ENCODE measurements around the gene ZC3HAV1. TPM values are rescaled to one million over a fixed set of nuclear protein-coding genes. Genes with fewer than 3 reads are reported as not detected.

The ZC3HAV1 gene
- total and polyA plus RNA-seq, 2 of the 13 experiments (the other 11 are each of a cell fraction or from before 2014, with no cell fraction given) = 12.7 to 23.7 TPM

DNA sequence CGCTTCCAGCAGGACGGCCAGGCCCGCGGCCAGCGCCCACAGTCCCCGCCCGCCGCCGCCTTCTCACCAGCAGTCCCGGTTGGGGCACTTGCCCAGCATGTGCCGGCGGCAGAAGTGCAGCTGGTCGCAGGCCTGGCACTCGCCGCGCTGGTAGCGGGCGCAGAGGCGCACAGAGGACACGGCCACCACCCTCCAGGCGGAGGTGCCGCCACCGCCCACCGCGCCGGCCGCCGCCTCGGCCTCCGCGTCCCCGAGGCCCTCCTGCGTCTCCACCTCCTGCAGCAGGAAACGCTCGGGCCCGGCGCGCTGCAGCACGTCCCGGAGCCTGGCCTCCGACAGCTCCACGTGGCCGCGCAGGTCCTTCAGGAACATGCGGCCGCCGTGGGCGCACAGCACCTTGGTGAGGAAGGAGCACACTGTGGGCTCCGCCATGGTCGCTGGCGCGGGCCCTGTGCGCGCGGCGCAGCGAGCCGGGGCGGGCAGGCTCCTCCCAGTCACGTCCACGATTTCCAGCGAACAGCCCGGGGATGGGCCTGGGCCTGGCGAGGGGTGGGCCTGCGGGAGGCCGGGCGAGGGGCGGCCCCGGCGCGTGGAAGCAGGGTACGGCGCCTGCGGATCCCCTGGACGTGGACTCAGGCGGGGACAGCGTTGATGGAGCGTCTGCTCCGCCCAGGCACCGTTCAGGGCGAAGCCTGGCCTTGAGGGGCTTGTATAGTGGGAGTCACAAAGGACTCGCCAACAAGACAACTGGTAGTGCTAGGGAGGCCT lies 73.8 kb downstream of the ZC3HAV1 start, which contains the start of gene ZC3HAV1L (continued):
- TF ChIP-seq, protein P1, sequence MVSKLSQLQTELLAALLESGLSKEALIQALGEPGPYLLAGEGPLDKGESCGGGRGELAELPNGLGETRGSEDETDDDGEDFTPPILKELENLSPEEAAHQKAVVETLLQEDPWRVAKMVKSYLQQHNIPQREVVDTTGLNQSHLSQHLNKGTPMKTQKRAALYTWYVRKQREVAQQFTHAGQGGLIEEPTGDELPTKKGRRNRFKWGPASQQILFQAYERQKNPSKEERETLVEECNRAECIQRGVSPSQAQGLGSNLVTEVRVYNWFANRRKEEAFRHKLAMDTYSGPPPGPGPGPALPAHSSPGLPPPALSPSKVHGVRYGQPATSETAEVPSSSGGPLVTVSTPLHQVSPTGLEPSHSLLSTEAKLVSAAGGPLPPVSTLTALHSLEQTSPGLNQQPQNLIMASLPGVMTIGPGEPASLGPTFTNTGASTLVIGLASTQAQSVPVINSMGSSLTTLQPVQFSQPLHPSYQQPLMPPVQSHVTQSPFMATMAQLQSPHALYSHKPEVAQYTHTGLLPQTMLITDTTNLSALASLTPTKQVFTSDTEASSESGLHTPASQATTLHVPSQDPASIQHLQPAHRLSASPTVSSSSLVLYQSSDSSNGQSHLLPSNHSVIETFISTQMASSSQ (IDR thresholded peaks at IDR 0.05; ENCODE audit: low read depth) = no peak
- TF ChIP-seq, protein P1 (CRISPR knock-in tag; IDR thresholded peaks at IDR 0.05; ENCODE audit: borderline replicate concordance) = 0 out of 2 replicates have a peak, but pooled peaks have one; percentile 29
- TF ChIP-seq ZNF205 (CRISPR knock-in tag; IDR thresholded peaks at IDR 0.05) = peak; percentile 40; the same call in 1 of the 2 replicates
- TF ChIP-seq, protein P2, sequence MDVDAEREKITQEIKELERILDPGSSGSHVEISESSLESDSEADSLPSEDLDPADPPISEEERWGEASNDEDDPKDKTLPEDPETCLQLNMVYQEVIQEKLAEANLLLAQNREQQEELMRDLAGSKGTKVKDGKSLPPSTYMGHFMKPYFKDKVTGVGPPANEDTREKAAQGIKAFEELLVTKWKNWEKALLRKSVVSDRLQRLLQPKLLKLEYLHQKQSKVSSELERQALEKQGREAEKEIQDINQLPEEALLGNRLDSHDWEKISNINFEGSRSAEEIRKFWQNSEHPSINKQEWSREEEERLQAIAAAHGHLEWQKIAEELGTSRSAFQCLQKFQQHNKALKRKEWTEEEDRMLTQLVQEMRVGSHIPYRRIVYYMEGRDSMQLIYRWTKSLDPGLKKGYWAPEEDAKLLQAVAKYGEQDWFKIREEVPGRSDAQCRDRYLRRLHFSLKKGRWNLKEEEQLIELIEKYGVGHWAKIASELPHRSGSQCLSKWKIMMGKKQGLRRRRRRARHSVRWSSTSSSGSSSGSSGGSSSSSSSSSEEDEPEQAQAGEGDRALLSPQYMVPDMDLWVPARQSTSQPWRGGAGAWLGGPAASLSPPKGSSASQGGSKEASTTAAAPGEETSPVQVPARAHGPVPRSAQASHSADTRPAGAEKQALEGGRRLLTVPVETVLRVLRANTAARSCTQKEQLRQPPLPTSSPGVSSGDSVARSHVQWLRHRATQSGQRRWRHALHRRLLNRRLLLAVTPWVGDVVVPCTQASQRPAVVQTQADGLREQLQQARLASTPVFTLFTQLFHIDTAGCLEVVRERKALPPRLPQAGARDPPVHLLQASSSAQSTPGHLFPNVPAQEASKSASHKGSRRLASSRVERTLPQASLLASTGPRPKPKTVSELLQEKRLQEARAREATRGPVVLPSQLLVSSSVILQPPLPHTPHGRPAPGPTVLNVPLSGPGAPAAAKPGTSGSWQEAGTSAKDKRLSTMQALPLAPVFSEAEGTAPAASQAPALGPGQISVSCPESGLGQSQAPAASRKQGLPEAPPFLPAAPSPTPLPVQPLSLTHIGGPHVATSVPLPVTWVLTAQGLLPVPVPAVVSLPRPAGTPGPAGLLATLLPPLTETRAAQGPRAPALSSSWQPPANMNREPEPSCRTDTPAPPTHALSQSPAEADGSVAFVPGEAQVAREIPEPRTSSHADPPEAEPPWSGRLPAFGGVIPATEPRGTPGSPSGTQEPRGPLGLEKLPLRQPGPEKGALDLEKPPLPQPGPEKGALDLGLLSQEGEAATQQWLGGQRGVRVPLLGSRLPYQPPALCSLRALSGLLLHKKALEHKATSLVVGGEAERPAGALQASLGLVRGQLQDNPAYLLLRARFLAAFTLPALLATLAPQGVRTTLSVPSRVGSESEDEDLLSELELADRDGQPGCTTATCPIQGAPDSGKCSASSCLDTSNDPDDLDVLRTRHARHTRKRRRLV (CRISPR knock-in tag; IDR thresholded peaks at IDR 0.05) = no peak
- TF ChIP-seq TMF1 (CRISPR knock-in tag; IDR thresholded peaks at IDR 0.05; ENCODE audit: low read depth) = peak; percentile 77; the same call in 1 of the 2 replicates
- TF ChIP-seq ZKSCAN5 (CRISPR knock-in tag; IDR thresholded peaks at IDR 0.05) = no peak
- no peak for TF ChIP-seq CCAR2 (optimal IDR thresholded peaks at IDR 0.05; ENCODE audit: low read depth, low read length)
- TF ChIP-seq ZSCAN22 (CRISPR knock-in tag; IDR thresholded peaks at IDR 0.05) = no peak
- no peak for TF ChIP-seq FOXP1 (IDR thresholded peaks at IDR 0.05)
- TF ChIP-seq FOXP1 (CRISPR knock-in tag; IDR thresholded peaks at IDR 0.05) = no peak; the same call in 1 of the 2 replicates
- TF ChIP-seq TCF12 (IDR thresholded peaks at IDR 0.05) = no peak
- no peak for TF ChIP-seq TCF12 (CRISPR knock-in tag; IDR thresholded peaks at IDR 0.05)
- no peak for TF ChIP-seq ZFP36L2 (CRISPR knock-in tag; IDR thresholded peaks at IDR 0.05)
- peak; percentile 55; the same call in 1 of the 2 replicates for TF ChIP-seq ZNF253 (CRISPR knock-in tag; IDR thresholded peaks at IDR 0.05; ENCODE audit: borderline replicate concordance)
- no peak for TF ChIP-seq FOXM1 (CRISPR knock-in tag; IDR thresholded peaks at IDR 0.05)
- TF ChIP-seq POLR2G (IDR thresholded peaks at IDR 0.05; ENCODE audit: low read depth, low read length) = peak; percentile 84
- TF ChIP-seq ARNT2 (CRISPR knock-in tag; IDR thresholded peaks at IDR 0.05; ENCODE audit: low read depth) = peak; percentile 18; the same call in 1 of the 2 replicates
- peak; percentile 53; the same call in 1 of the 2 replicates for TF ChIP-seq ZNF230 (CRISPR knock-in tag; IDR thresholded peaks at IDR 0.05)
- TF ChIP-seq ZNF883 (CRISPR knock-in tag; IDR thresholded peaks at IDR 0.05; ENCODE audit: not compliant biosample characterization) = no peak
- TF ChIP-seq ZFP62 (CRISPR knock-in tag; IDR thresholded peaks at IDR 0.05) = no peak
- TF ChIP-seq IKZF4 (CRISPR knock-in tag; IDR thresholded peaks at IDR 0.05; ENCODE audit: borderline replicate concordance, low read depth, not compliant biosample characterization) = peak; percentile 54
- no peak for TF ChIP-seq ZNF282 (IDR thresholded peaks at IDR 0.05; ENCODE audit: partially characterized antibody)
- no peak for TF ChIP-seq FOXA3 (CRISPR knock-in tag; IDR thresholded peaks at IDR 0.05)
